A673 (cell line): ENCODE measurements around the gene HMBS.

ENCODE experiments used
- EZH2 ChIP-seq: fragments of 200-600 bp; sonication (generic); IDR thresholded peaks from 2 replicates; pipeline ENCODE4 v1.6.1; 2017; ENCODE audit warnings: borderline replicate concordance, low read depth, mild to moderate bottlenecking, mixed read lengths, antibody characterized with exemption, low read length; ENCODE audit not compliant: poor library complexity, severe bottlenecking
- TF ChIP-seq, protein P1 (sequence below): fragments of 300-800, 200-600 bp; sonication (generic); conservative IDR thresholded peaks from 2 replicates; pipeline ENCODE4 v1.5.1; 2017; ENCODE audit warnings: low read depth, mild to moderate bottlenecking, antibody characterized with exemption, low read length, moderate library complexity, mixed read lengths

GRCh38 chr11:119093942-119094815, 9.5 kb downstream of the HMBS start:
- TF ChIP-seq, protein P1, sequence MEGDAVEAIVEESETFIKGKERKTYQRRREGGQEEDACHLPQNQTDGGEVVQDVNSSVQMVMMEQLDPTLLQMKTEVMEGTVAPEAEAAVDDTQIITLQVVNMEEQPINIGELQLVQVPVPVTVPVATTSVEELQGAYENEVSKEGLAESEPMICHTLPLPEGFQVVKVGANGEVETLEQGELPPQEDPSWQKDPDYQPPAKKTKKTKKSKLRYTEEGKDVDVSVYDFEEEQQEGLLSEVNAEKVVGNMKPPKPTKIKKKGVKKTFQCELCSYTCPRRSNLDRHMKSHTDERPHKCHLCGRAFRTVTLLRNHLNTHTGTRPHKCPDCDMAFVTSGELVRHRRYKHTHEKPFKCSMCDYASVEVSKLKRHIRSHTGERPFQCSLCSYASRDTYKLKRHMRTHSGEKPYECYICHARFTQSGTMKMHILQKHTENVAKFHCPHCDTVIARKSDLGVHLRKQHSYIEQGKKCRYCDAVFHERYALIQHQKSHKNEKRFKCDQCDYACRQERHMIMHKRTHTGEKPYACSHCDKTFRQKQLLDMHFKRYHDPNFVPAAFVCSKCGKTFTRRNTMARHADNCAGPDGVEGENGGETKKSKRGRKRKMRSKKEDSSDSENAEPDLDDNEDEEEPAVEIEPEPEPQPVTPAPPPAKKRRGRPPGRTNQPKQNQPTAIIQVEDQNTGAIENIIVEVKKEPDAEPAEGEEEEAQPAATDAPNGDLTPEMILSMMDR, result no peak
- no peak for TF ChIP-seq EZH2
